B cell (primary cell): Measurements from ENCODE around the gene SCN1A. TPM values are rescaled to one million over a fixed set of nuclear protein-coding genes. Genes with fewer than 3 reads are reported as not detected.

Experiments used
- ATAC-seq: fragments of 200-7000 bp; cut with Tn5 transposase; one replicate; pipeline ENCODE4 v1.10.0; 2021; ENCODE audit warnings: low read depth, mild to moderate bottlenecking, moderate number of reproducible peaks, moderate library complexity
- CTCF ChIA-PET: fragments of 350-600 bp; sonication (Branson Sonifier 250); formaldehyde crosslinking; loops from one replicate; lab custom pipeline; 2021; ENCODE audit warnings: antibody characterized with exemption, inconsistent platforms; lab: Charles Lee
- POLR2A ChIA-PET: fragments of 350-600 bp; sonication (Branson Sonifier 250); formaldehyde crosslinking; loops from one replicate; lab custom pipeline; 2021; ENCODE audit warnings: antibody characterized with exemption; lab: Charles Lee
- DNase-seq: peaks from one replicate; pipeline ENCODE4 v3.0.0; 2013
- H2AFZ ChIP-seq: 2 replicates; pipeline ENCODE4 v1.6.1; 2012; ENCODE audit warnings: mild to moderate bottlenecking, low read depth, low read length; ENCODE audit not compliant: insufficient read depth, poor library complexity, severe bottlenecking
- H3K27ac ChIP-seq, 2 donors: 1 replicate in 1 of 2; 2 replicates in 1 of 2; pipeline ENCODE4 v1.5.1; 2012 to 2013; ENCODE audit warnings: low read length in 2 of 2, mild to moderate bottlenecking in 2 of 2, moderate library complexity in 1 of 2
- H3K27me3 ChIP-seq, 4 experiments: fragments of 200-600 bp in 1 of 4; sonication (generic) in 1 of 4; replicated peaks in 1 of 4; 1 replicate in 2 of 4; 2 replicates in 2 of 4; pipeline versions ENCODE4 v1.6.1 to v1.7.0; 2013 to 2016; ENCODE audit warnings: low read length in 3 of 4, mild to moderate bottlenecking in 2 of 4, mixed read lengths in 1 of 4, moderate library complexity in 1 of 4; ENCODE audit not compliant: insufficient read depth in 4 of 4, control insufficient read depth in 3 of 4; ENCODE audit errors: control extremely low read depth in 1 of 4
- H3K36me3 ChIP-seq, 2 experiments: replicated peaks in 1 of 2; 1 replicate in 1 of 2; 2 replicates in 1 of 2; pipeline versions ENCODE4 v1.6.1 to v1.7.1; 2013; ENCODE audit warnings: low read length in 1 of 2; ENCODE audit not compliant: insufficient read depth in 2 of 2, control insufficient read depth in 1 of 2; ENCODE audit errors: control extremely low read depth in 1 of 2, extremely low read depth in 1 of 2
- H3K4me1 ChIP-seq, 2 donors: fragments of 200-600 bp in 1 of 2; sonication (generic) in 1 of 2; 1 replicate in 1 of 2; 2 replicates in 1 of 2; pipeline versions ENCODE4 v1.5.1 to v1.6.1; 2013 to 2017; ENCODE audit warnings: low read length in 2 of 2; ENCODE audit not compliant: control insufficient read depth in 2 of 2, insufficient read depth in 2 of 2
- H3K4me2 ChIP-seq: replicated peaks from 2 replicates; pipeline ENCODE3; 2012; ENCODE audit warnings: mild to moderate bottlenecking, low read depth, low read length; ENCODE audit not compliant: poor library complexity, severe bottlenecking
- H3K4me3 ChIP-seq, 5 experiments: fragments of 200-600 bp in 1 of 5; sonication (generic) in 1 of 5; 1 replicate in 3 of 5; 2 replicates in 2 of 5; pipeline versions ENCODE4 v1.5.1 to v1.7.0; 2011 to 2016; ENCODE audit warnings: low read length in 4 of 5, mild to moderate bottlenecking in 4 of 5, low read depth in 2 of 5, control low read depth in 1 of 5, moderate library complexity in 1 of 5; ENCODE audit not compliant: insufficient read depth in 1 of 5; ENCODE audit errors: control extremely low read depth in 1 of 5, extremely low read depth in 1 of 5
- H3K79me2 ChIP-seq: fragments of 200-600 bp; sonication (generic); one replicate; pipeline ENCODE4 v1.6.0; 2016; ENCODE audit warnings: low read length; ENCODE audit not compliant: control insufficient read depth, insufficient read depth
- H3K9ac ChIP-seq: fragments of 200-600 bp; sonication (generic); 2 replicates; pipeline ENCODE4 v1.6.1; 2017; ENCODE audit warnings: mild to moderate bottlenecking, low read length, moderate library complexity
- H3K9me3 ChIP-seq, 3 donors: one replicate each; pipeline versions ENCODE4 v1.6.1 to v1.7.1; 2013; ENCODE audit warnings: low read length in 2 of 3; ENCODE audit not compliant: control insufficient read depth in 2 of 3, insufficient read depth in 1 of 3; ENCODE audit errors: control extremely low read depth in 1 of 3
- H4K20me1 ChIP-seq: 2 replicates; pipeline ENCODE4 v1.6.0; 2012; ENCODE audit warnings: mild to moderate bottlenecking, low read length; ENCODE audit not compliant: insufficient read depth, control insufficient read depth, poor library complexity, severe bottlenecking
- H3K27ac Mint-ChIP-seq: one replicate; pipeline ENCODE4 v1.8.0; 2021; ENCODE audit warnings: mixed read lengths
- H3K27me3 Mint-ChIP-seq: one replicate; pipeline ENCODE4 v1.8.0; 2021; ENCODE audit warnings: mixed read lengths
- H3K4me1 Mint-ChIP-seq: one replicate; pipeline ENCODE4 v1.8.0; 2021; ENCODE audit warnings: mixed read lengths
- H3K4me3 Mint-ChIP-seq: one replicate; pipeline ENCODE4 v1.8.0; 2021; ENCODE audit warnings: mixed read lengths
- H3K9me3 Mint-ChIP-seq: one replicate; pipeline ENCODE4 v1.8.0; 2022; ENCODE audit warnings: mixed read lengths; ENCODE audit not compliant: insufficient read depth
- CTCF ChIP-seq: fragments of 200-600 bp; IDR thresholded peaks from one replicate; pipeline ENCODE4 v1.8.0; 2022; ENCODE audit warnings: antibody characterized with exemption, mild to moderate bottlenecking
- EZH2 ChIP-seq: IDR thresholded peaks from 2 replicates; pipeline ENCODE4 v1.6.1; 2012; ENCODE audit warnings: borderline replicate concordance, low read depth, mild to moderate bottlenecking, moderate library complexity, low read length; ENCODE audit not compliant: insufficient read depth, poor library complexity, severe bottlenecking
- WGBS: methylation state at CpG from one replicate; pipeline ENCODE4 v1.1.5; 2013; ENCODE audit warnings: missing lambda C conversion rate; ENCODE audit not compliant: insufficient coverage; 5-methylcytosine and 5-hydroxymethylcytosine counted together
- intact Hi-C: fragments of 100-400 bp; cut with micrococcal nuclease; formaldehyde crosslinking; loops from one replicate; pipeline ENCODE4 v1.10.0; 2022
- polyA plus RNA-seq: library from polyadenylated mRNA; depleted of rRNA; stranded (reverse); fragments of >200 nt; gene quantifications from 2 replicates; pipeline ENCODE4 v1.2.3, GENCODE V29; 2012
- total RNA-seq, 2 donors: library from RNA; stranded (reverse); fragments of 120-200 nt in 1 of 2; gene quantifications; 1 replicate in 1 of 2; 2 replicates in 1 of 2; pipeline versions ENCODE4 v1.2.3 to v1.2.4, GENCODE V29; 2013 to 2022

The SCN1A gene
- total and polyA plus RNA-seq, 2 donors (not counting 1 experiment from before 2014, with no cell fraction given) = not detected

- CTCF ChIA-PET = no interaction called here
- Histone ChIP-seq H2AFZ (no peak overlapping the region), H3K27ac (no peak overlapping the region), H3K4me2 (no peak overlapping the region), H3K4me1 (no peaks in the 10 kb centered on the region), H3K4me3 (no peak overlapping the region), H3K27me3 (peaks cover 0 to 5% (median 0%) of the 10 kb centered on the region in 4 experiments), H3K9me3 (no peaks in the 10 kb centered on the region), H4K20me1 (no peaks in the 10 kb centered on the region), H3K79me2 (no peaks in the 10 kb centered on the region), H3K36me3 (no peaks in the 10 kb centered on the region), H3K9ac (no peak overlapping the region)
- intact Hi-C loops = no loop called here
- Mint-ChIP-seq H3K4me1 (no peaks in the 10 kb centered on the region), H3K27me3 (peaks cover 10% of the 10 kb centered on the region), H3K4me3 (no peak overlapping the region), H3K27ac (no peak overlapping the region), H3K9me3 (no peaks in the 10 kb centered on the region)
- DNase-seq (no peak), ATAC-seq (no peak)
- WGBS = no CpG with 5 or more reads among the region's 2 CpGs
- POLR2A ChIA-PET = no interaction called here
- TF ChIP-seq CTCF = no peak
- no peak for TF ChIP-seq EZH2
Observed at GRCh38 chr2:166167449-166167848, 39.6 kb upstream of the SCN1A start.

- WGBS = no CpG with 5 or more reads among the region's 2 CpGs
- H3K27me3 Mint-ChIP-seq = peaks cover 7% of the 10 kb centered on the region
Observed at GRCh38 chr2:166163775-166164174, 36.0 kb upstream of the SCN1A start.

More at GRCh38 chr2:166163775-166164174, 36.0 kb upstream of the SCN1A start:
- DNase-seq (no peak), ATAC-seq (no peak)
- H3K4me3 ChIP-seq = no peak overlapping the region
- Mint-ChIP-seq H3K9me3 (no peaks in the 10 kb centered on the region), H3K4me1 (no peaks in the 10 kb centered on the region), H3K4me3 (no peak overlapping the region), H3K27ac (no peak overlapping the region)
- H3K27ac ChIP-seq = no peak overlapping the region
- TF ChIP-seq CTCF (no peak), EZH2 (no peak)
- ChIA-PET POLR2A (no interaction called here), CTCF (interaction anchor here (1.2 kb wide), 1 partner anchor 9 kb away, joined by 4 read pairs; no protein-coding TSS in a partner anchor)
- no peaks in the 10 kb centered on the region for H4K20me1 ChIP-seq
- H3K9ac ChIP-seq = no peak overlapping the region
- H3K27me3 ChIP-seq = peaks cover 0 to 5% (median 0%) of the 10 kb centered on the region in 4 experiments
- H3K4me2 ChIP-seq = no peak overlapping the region
- no peaks in the 10 kb centered on the region for H3K79me2 ChIP-seq
- no peaks in the 10 kb centered on the region for H3K36me3 ChIP-seq
- H2AFZ ChIP-seq = no peak overlapping the region
- no peaks in the 10 kb centered on the region for H3K4me1 ChIP-seq
- intact Hi-C loops = no loop called here
- H3K9me3 ChIP-seq = no peaks in the 10 kb centered on the region
